ENCODE results near the gene GHRHR.

GHRHR gene

GRCh38 chr7:30987178-30987577 lies 23.4 kb downstream of the GHRHR start:
- no peak for DNase-seq

GRCh38 chr7:30987936-30988335 lies 24.2 kb downstream of the GHRHR start:
- DNase-seq, result no peak

GRCh38 chr7:30988351-30989005 lies 24.7 kb downstream of the GHRHR start:
- DNase-seq, result no peak

GRCh38 chr7:30989008-30989823 lies 25.5 kb downstream of the GHRHR start:
- no peak for DNase-seq

GRCh38 chr7:30989824-30990672 lies 26.3 kb downstream of the GHRHR start:
- DNase-seq, result no peak

- DNase-seq, result no peak
These were observed 27.0 kb downstream of the GHRHR start for GRCh38 chr7:30990673-30991170.

- DNase-seq, result peak; percentile 45
These were observed 28.7 kb downstream of the GHRHR start for GRCh38 chr7:30992414-30992813.

GRCh38 chr7:30994206-30995100 lies 30.7 kb downstream of the GHRHR start:
- DNase-seq, result no peak

- DNase-seq, result no peak
These were observed 31.8 kb downstream of the GHRHR start for GRCh38 chr7:30995536-30995935.

- DNase-seq, result no peak
These were observed 32.5 kb downstream of the GHRHR start for GRCh38 chr7:30996256-30996655.

GRCh38 chr7:30996883-30997282 lies 33.1 kb downstream of the GHRHR start:
- DNase-seq, result no peak

GRCh38 chr7:30997316-30997715 lies 33.6 kb downstream of the GHRHR start:
- no peak for DNase-seq

- DNase-seq, result no peak
These were observed 34.4 kb downstream of the GHRHR start for GRCh38 chr7:30998180-30998579.

- no peak for DNase-seq
These were observed 36.5 kb downstream of the GHRHR start for GRCh38 chr7:31000161-31000693.

GRCh38 chr7:31000779-31001178 lies 37.0 kb downstream of the GHRHR start:
- no peak for DNase-seq

- DNase-seq, result no peak
These were observed 38.5 kb downstream of the GHRHR start for GRCh38 chr7:31002256-31002655.

GRCh38 chr7:31003097-31003496 lies 39.3 kb downstream of the GHRHR start:
- no peak for DNase-seq

GRCh38 chr7:31003721-31004120 lies 40.0 kb downstream of the GHRHR start:
- DNase-seq, result no peak

- DNase-seq, result no peak
These were observed 40.6 kb downstream of the GHRHR start for GRCh38 chr7:31004393-31004792.

GRCh38 chr7:31006857-31007256 lies 43.1 kb downstream of the GHRHR start:
- DNase-seq, result no peak

- no peak for DNase-seq
These were observed 43.9 kb downstream of the GHRHR start for GRCh38 chr7:31007634-31008033.

GRCh38 chr7:31014826-31015225 lies 51.1 kb downstream of the GHRHR start:
- DNase-seq, result no peak
